ENCODE measurements around the gene NEURL3. TPM values are rescaled to one million over a fixed set of nuclear protein-coding genes. Genes with fewer than 3 reads are reported as not detected.
A peak's percentile ranks its signal among the peaks of the same experiment; 100 is the strongest.

NEURL3 gene
- polyA plus RNA-seq, 1 donor = 0.19 TPM

DNA sequence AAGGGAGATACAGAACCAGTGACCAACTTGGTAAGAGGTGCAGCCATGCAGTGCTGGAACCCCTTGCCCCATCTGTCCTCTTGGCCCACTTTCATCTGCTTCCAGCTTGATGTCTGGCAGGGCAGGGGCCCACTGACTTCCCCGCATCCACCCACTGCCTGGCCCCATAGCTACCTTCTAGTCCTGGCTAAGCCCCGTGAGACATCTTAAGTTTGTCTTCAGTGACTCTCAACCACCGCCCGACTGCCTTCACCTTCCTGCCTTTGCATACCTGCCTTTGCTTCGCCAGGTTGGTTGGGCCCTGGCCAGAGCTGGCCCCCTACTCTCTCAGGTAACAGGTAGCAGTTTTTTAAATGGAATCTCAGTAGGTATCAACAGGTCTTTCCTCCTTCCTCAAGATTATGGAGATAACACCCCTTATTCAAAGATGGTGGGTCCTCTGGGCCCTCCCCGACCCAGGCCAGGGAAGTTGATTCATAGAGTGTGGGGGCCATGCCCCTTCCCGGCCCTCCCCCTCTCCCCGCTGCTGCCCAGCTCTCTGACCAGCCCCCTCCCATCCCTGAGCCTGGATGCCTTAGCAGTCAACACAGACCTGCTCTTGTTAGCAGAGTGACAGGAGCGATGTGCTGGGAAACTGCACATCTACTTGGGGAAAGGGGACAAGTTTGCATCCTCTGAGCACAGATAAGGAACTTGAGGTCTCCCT, 34.2 kb upstream of the NEURL3 start:
- no peak for DNase-seq (ENCODE audit: low read depth)

DNA sequence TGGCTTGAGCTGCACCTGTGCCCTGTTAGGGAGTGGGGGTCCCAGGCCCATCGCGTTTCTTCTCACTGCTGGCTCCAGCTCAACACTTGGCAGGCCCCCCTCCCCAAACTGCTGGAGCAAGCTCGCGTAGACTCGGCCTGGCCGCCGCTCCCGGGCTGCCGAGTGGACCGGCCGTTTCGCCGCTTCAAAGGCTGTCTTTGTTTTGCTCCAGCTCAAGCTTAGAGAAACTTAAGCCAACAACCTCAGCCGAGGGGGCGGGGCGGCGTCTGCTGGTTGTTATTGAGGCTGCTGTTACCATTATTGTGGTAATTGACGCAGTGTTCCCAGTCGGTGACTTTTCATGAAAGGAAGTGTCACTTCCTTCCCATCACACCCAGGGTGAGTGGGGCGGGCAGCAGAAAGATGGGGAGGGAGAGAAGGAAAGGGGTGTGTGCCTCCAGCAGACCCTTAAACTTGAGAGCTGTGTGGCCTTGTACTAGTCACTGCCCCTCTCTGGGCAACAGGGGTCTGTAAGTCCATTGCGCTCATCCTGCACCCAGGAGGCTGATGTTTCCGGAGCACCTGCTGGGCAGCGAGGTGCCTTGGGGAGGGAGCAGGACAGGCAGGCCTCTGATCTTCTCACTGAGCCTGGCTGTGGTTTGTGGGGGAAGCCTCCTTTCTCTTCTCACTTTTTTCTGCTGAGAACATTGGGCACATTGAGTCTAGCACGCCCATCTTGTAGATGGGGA, 33.5 kb upstream of the NEURL3 start:
- no peak for DNase-seq (ENCODE audit: low read depth)

DNA sequence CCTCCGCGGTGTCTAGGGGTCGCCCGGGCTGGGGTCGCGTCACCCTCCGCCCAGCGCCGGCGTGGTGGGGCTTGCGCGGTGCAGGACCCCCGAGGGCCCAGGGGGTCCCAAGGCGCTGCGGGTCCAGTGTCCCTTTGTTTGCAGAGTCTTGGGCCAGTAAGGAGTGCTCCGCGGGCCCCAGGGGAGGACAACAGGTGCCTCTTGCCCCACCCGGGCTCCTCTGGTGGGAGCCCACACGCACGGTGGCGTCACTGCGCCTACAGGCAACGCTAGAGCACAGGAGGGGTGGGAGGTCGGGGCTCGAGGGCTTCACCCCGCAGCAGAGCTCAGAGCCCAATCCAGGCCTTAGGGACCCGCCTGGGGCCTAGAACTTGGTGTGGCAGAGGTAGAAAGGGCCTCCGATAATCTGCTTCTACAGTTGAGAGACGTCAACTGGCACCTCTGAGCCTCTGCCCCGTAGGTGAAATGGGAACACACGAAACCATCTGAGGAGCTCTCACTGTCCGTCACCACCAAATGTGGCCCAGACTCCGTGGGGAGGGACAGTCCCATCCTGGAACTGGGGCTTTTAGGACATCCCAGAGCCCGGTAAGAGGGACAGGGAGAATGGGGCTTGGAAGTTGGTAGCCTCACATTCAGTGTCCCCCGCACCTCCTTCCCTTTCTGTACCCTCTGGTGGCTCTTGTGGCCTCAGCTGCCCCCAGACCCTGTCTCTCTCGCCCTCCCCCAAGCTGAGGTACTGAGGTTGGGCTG, 32.8 kb upstream of the NEURL3 start:
- no peak for DNase-seq (ENCODE audit: low read depth)

DNA sequence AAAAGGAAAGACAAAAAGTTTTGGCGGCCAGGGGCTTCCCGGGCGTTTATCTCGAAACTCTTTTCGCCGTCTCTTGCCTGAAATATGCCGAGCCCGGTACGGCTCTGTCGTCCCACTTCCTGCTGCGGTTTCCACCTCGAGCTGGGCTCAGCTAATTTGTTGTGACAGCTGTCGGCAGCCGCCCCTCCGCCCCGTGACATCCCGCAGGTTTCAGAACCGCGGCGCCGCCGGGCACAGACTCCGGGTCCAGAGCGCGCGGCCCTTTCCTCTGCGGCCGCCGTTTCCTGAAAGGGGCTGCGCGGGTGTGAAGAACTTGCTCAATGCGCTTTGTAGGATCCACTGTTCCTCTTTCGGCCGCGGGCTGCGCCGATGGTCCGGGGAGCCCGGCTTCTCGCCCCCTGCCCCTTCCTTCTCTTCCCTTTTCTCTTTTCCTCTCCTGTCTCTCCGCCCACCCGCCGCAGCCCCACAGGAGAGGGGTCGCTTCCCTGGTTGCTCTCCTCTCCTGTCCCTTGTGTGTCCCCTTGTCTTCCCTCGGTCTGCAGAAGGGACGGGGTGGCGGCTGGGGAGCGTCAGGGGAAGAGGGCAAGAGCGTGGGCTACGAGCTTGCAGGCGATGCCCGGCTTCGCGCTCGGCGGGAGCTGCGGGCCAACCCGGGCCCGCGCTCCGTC, 32.0 kb upstream of the NEURL3 start:
- DNase-seq (ENCODE audit: low read depth) = no peak

DNA sequence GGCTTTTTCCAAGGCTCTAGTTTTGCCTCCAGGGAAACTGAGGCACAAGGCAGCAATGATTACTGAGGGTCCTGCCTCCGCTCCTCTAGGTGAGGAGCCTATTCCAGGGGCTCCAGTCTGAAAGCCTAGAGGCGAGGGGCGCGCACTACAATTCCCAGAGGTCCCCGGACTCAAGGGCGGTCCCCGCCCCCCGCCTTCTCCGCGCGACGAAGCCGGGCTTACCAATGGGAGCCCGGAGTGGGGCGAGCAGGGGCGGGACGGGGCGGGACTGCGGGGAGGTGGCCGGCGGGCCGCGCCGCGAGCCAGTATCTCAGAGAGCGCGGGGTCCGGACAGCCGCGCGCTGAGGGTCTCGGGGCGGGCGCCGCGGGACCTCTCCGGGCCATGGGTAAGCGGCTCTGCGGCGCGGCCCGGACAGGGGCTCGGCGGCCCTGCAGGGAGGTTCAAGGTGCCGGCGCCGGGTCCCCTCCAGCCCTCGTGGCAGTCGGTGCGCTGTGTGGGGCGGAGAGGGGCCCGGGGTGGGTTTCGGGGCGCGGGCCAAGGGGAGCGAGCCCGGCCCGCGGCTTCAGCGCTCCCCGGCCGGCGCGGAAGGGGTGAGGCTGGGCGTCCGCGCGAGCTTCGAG, 31.4 kb upstream of the NEURL3 start, which contains the start of gene ARID5A:
ARID5A (plus strand) TSS at position 308 of the 621 bp plus-strand sequence; CDS start at position 383, 75 bp downstream.
- DNase-seq (ENCODE audit: low read depth) = peak; percentile 67

DNA sequence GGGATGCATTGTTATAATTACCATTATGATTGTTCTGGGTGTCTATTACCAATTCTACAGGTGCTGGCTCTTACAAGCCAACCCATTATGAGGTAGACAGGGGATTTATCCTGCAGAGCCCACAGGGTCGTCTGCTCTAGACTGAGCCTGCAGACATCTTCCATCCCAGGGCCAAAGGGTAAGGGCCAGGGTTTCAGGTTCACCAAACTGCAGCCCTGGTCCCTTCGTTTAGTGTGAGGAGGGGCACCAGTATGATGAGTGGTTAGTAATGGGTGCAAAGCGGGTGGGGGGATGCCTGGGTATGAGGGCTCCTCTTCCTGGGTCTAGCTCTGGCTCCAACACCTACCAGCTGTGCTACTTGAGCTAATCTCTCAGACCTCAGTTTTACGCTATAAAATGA, 30.2 kb upstream of the NEURL3 start:
- DNase-seq (ENCODE audit: low read depth) = no peak

DNA sequence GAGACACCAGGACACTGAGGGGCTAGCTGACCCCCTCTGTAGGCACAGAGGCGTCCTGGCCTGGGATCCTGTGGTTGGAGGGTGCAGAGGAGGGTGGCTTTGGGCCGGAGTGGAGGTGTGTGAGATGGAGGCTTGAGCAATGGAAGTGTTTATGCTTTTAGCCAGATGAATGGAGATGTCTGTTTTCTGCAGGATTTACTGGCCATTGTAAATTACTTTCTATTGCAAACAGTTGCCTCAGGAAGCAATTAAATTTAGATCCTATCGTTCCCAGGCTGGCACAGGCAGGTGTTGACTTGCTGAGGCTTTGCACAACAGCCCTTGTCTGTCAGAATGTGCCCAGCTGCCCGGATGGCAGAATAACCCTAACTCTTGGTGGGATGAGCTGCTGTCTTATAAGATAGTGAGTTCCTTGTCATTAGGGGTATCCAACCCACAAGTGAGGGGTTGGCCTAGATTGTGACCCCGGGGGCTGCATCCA, 29.6 kb upstream of the NEURL3 start:
- DNase-seq (ENCODE audit: low read depth) = no peak

DNA sequence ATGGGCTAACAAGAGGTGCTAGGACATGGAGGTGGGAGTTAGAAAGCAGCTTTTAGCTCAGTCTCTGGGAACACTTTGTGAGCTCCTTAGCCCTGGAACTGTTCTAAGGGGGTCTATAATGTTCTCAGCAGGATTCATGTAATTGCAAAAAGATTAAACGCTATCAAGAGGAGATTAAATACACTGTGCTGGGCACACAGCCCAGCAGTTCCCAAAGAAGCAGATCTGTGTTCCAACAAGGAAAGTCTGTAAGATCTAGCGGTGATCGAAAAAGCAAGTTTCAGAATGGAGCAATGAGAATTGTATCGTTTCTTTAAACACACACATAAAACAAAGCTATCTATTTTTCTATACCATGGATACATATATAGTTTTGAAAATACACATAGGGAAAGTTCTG, 29.0 kb upstream of the NEURL3 start:
- DNase-seq (ENCODE audit: low read depth) = no peak

DNA sequence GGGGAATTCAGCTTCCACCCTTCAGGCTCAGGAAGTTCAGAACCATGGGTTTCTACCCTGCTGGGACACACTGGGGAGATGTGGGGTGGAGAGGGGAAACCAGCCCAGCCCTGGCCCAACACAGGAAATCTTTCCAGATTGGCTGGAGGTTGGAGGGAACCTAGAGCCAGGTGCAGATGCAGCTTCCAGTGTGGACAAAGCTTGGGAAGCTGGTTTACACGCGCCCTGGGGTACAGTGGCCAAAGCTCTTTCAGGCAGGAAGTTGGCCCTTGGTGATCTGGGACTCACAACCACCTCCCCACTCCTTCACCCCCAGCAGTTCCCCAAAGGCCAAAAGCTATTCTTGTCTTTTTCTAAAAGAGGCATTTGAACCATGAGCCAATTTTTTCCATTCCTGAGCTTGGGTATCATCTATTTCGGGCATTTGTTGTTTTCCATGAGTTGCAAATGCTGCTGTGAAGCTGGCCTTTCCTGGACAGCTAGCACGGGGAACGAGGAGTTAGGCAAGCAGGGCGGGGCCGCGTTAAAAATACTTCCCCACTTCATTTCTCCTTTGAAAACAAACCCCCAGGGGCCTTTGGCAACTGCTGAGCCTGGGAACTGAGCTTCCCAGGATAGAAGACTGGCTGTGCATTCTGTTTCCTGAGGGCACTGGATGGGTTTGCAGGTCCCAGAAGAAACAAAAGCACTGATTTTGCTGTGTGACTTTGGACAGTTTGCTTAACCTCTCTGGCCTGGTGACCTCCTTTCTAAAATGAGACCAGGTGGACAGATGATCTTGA, 28.3 kb upstream of the NEURL3 start:
- DNase-seq (ENCODE audit: low read depth) = no peak

DNA sequence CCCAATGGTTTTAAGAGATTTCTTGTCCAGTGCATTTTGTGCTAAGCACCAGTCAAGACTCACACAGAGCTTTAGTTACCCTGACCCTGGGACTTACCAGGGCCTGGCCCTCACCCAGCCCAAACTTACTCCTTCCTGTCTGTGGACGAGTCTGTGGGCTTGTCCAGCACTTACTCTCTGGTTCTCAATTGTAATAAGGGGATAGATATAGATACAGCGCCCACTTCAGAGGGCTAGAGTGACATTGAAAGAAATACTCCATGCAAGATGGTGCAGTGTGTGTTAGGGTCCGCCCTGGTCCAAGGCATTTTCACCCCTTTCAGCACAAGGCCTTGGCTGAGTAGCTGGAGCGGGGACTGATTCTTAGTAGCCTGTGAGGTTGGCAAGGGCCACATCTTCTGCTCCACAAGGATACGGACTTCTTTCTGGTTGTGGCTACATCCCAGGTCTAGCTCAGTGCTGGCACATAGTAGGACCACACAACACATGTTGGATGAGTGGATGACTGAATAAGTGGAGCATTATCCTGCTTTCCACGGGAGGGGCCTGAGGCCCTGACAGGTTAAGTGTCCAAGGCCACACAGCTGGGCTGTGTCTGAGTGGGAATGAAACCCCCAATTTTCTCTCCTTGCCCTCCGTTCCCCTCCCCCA, 27.6 kb upstream of the NEURL3 start:
- no peak for DNase-seq (ENCODE audit: low read depth)

DNA sequence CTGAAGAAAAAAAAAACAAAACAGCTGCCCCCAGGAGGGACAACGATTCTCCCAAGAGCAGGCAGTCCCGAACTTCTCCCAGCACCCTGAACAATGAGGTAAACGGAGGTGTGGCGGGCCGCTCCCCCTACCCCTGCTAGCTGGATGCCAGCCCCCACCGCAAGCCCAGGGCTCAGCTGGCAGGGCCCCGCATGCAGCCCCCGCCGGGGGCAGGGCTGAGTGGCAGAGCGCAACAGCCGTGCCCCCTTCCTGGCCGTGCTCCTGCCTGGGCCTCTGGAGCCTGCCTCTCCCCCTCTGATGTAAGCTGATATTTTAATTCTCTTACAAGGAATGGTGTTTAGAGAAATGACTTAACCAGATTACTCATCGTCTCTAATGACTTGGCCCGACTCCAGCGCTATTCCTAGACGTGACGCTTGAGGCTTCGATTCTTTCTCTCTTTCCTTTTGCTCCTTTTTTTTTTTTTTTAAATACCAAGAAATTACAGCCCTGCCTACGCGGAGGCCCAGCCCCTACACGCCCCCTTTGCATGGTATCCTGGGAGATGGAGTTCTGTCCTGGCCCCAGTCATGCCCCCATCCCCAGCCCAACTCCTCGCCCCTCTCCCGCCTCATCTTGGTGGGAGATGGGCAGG, 26.8 kb upstream of the NEURL3 start:
- peak; percentile 89 for DNase-seq (ENCODE audit: low read depth)

DNA sequence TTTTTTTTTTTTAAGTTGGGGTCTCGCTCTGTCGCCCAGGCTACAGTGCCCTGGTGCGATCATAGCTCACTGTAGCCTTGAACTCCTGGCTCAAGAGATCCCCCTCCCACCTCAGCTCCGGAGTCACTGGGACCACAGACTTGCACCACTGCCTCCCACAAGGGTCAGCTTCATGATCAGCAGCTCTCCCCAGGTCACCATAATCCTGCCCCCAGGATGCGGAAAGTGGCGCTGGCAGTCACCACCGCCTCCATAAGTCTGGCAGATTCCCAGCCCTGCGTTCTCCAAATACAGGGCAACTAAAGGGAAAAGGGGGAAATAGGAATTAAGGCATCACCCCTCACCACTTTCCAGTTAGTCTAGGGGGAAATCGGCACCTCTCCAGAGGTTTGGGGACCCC, 26.2 kb upstream of the NEURL3 start:
- no peak for DNase-seq (ENCODE audit: low read depth)

DNA sequence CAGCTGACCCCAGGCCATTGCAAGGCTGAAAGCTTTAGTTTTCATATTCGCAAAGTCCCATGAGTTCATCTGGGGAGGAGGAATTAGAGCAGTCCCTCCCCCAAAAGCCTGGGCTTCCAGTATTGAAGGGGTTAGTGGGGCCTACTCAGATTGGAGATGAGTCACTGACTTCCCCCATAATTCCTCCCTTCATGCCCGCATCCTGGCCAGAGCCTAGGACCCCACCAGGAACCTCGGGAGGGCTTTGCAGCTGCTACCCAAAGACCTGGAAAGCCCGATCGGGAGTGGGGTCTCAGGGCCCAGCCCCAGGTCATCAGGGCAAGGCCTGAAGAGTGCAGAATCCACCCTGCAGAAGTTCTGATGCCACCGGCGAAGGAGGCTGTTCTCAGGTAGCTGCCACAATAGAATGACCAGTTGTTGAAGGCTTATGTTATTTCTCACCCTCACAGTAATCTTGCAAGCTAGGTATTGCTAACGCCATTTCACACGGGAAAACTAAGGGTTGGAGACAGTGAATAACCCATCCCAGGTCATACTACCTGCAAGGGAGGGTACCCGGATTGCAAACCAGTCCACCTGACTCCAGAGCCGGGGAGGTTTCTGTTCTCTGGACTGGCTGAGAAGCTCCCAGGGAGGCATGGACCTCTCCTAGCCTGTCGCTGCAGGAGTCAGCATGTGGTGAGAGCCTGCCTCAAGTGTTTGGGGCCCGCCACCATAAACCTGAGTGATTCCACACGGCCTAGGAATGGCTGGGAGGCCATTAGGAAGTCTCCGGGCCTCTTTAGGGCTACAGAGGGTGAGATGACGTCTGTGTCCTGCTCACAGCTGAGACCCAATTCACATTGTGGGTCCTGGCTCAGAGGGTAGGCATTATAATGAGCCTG, 25.6 kb upstream of the NEURL3 start:
- DNase-seq (ENCODE audit: low read depth) = no peak

DNA sequence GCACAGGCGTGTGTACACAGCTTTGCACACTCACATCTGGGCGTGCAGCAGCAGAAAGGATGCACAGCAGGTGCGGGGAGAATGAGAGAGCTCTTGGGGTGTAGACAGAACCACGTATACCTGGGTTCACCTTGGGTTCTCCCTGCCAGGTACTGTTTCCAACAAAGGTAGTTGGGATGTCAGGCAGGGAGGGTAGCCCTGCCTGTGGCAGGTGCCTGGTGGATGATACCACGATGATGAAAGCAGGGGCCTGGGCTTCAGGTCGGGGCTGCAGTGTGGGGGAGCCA, 24.9 kb upstream of the NEURL3 start:
- DNase-seq (ENCODE audit: low read depth) = no peak

DNA sequence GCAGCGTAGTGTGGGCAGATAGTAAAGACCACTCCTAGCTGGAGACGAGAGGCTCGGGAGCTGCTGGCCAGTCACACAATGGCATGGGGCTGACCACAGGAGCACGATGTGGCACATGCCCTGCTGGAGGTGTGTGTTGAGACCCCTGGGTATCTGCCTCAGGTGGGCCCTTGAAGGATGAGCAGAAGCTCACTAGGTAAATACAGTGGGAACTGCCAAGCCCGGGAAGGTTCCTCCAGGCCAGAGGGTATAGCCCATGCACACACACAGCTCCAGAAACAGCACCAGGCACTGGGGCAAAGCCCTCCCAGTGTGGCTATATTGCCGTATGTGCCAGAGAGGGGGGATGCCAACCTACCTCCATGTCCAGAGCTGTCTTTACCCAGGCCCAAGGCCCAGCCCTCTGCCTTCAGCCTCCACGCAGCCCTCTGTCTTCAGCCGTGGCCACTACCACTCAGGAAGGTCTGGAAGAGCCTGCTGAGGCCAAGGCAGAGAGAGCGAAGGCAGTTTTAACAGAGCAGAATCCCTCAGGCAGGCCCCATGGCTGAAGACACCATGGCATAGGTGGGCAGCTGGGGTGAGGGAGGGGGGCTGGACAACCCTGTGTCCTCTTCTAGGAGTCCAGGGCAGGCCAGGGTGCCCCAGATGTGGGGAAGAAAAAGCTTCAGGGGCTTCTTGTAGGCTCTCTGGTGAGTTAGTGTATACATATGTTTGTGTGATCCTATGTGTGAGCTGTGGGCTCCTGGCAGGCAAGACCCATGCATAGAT, 24.4 kb upstream of the NEURL3 start:
- DNase-seq (ENCODE audit: low read depth) = no peak

DNA sequence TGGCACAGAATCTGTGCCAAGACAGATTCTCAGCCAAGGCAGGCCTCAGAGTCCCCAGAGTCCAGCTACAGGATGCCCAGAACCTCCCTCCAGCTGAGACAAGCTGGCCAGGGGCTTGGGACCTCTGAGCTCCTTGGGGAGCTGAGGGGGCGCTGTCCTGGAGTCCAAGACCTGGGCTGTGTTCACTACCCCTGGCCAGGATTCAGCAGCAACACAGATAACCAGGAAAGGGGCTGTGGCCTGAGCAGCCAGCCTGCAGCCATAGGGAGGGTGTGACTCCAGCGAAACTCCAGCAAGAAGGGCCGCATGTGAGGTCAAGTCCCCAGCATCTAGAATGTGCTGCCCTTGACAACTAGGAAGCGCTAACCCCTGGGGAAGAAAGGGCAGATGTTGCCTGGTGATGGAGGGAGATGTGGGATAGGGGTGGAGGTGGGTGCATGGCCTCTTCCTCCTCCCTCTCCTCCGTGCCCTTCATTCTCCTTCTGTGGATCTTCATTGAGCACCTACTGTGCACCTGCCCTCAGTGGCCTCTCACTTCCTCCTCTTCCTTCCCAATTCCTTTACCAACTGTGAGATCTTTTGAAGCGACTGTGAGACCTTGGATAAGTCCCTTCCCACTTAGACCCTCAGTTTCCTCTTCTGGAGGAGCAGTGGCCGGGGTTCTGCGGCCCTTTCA, 23.7 kb upstream of the NEURL3 start:
- no peak for DNase-seq (ENCODE audit: low read depth)

DNA sequence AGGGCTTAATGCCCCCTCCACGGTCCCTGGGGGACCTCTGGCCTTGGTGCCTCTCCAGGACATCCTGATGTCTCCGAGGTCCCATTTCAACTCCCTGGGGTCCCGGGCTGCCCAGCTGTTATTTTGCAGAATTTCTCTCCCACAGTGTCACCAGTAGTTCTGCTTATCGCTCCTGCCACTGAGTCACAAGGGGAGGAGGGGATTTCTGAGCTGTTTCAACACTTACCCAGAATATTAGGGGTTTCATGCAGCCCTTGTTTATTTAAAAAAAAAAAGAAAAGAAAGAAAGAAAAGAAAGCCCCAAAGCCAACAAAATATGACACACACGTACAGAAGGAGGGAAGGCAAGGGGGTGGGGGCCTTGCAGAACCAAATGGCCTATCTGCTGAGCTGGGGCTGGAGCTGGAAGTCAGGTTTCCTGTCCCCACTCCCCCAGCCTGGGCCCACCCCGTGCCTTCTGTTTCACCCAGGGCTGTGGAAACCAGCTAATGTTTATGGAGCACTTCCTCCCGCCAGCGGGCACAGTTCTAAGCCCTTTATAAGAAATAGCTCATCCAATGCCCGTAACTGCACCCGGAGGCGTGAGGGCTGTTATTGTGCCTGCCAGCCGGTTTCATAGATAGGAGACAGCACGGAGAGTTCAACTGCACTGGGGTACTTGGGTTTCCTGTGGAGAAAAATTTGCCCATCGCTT, 23.0 kb upstream of the NEURL3 start:
- no peak for DNase-seq (ENCODE audit: low read depth)
